ENCODE data around the gene CLMN. TPM values are rescaled to one million over a fixed set of nuclear protein-coding genes. Genes with fewer than 3 reads are reported as not detected.

The CLMN gene
- total RNA-seq, 4 donors from 2014 or later = 3.3 to 14.1 (median 5.1) TPM

DNA sequence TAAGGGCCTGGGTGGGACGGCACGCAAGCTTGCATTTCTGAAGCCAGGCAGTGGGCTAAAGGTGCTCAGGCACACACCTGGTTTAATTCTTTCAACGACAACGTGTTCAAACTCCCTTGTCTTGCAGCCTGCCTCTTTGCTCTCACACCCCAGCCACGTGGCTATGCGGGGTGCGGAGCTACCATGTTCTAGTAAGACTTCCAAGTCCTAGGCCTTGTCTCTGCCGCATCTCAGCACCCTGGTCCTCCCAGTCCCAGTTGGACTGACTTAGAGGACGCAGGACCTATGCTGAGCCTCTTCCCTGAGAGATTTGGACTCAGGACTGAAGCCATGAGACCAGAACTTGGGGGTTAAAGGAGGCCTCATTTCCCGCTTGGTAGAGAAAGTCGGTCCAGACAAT is 62.2 kb downstream of the CLMN start:
- WGBS, 2 donors = 88 to 90% methylated on average over 7 to 11 of the region's 11 CpGs
- Histone ChIP-seq H3K27me3 (no peaks in the 10 kb centered on the region), H3K9me3 (no peaks in the 10 kb centered on the region), H3K4me1 (peaks cover 9 to 70% (median 14%) of the 10 kb centered on the region in 3 donors), H3K36me3 (no peaks in the 10 kb centered on the region), H3K4me3 (no peak overlapping the region), H3K27ac (no peak overlapping the region)
- intact Hi-C loops (cut with DNase I) = no loop called here
- DNase-seq = no peak
- no peak for TF ChIP-seq POLR2A (IDR thresholded peaks at IDR 0.05)
- TF ChIP-seq, protein P1, sequence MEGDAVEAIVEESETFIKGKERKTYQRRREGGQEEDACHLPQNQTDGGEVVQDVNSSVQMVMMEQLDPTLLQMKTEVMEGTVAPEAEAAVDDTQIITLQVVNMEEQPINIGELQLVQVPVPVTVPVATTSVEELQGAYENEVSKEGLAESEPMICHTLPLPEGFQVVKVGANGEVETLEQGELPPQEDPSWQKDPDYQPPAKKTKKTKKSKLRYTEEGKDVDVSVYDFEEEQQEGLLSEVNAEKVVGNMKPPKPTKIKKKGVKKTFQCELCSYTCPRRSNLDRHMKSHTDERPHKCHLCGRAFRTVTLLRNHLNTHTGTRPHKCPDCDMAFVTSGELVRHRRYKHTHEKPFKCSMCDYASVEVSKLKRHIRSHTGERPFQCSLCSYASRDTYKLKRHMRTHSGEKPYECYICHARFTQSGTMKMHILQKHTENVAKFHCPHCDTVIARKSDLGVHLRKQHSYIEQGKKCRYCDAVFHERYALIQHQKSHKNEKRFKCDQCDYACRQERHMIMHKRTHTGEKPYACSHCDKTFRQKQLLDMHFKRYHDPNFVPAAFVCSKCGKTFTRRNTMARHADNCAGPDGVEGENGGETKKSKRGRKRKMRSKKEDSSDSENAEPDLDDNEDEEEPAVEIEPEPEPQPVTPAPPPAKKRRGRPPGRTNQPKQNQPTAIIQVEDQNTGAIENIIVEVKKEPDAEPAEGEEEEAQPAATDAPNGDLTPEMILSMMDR (IDR thresholded peaks at IDR 0.05) = no peak

DNA sequence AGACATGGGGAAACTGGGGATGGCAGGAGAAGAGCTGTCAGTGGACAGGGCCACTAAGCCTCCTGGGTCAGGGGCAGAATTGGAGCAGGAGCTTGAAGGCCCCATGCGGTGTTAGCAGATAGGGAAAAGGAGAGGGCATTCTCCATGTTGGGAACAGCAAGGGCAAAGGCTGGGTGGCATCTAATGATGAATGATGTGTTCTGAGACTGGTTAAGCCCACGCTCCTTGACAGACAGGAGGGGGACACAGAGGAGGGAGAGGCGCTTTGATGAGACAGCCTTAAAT is 63.0 kb downstream of the CLMN start:
- TF ChIP-seq POLR2A (IDR thresholded peaks at IDR 0.05) = no peak
- TF ChIP-seq, protein P1 (IDR thresholded peaks at IDR 0.05) = no peak
- peaks cover 9 to 72% (median 14%) of the 10 kb centered on the region in 3 donors for H3K4me1 ChIP-seq

DNA sequence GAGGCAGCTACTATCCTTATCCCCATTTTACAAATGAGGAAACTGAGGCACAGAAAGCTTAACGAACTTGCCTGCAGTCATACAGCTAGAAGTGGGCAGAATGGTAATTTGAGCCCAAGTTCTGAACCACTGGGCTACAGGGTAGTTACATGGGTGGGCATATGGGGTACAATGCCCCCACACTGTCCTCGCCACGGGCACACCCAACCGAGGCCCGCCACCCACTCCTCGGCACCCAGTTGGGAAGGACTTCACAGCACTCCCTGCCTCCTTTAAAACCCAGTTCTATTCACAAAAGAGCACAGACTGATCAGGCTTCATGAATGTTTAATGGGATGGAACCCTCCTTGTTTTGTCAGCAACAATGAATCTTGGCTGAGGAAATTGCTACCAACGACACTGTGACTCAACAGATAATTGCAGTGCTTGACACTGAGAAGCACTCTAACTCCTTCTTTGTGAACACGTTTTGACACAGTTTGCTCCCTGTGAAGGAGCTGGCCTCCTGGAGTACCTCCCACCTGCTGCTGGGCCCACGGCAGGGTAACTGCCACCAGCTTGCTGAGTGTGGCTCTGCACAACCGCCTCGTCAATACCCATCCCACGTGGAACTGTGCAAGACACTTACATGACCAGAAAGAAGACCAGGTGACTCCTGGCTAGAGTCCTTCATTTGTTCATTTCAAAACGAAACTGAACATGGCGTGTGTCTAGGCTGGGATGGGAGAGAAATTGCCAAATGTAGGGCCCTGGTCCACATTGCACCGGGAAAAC is 63.5 kb downstream of the CLMN start:
- Histone ChIP-seq H3K27me3 (no peaks in the 10 kb centered on the region), H3K36me3 (no peaks in the 10 kb centered on the region), H3K9me3 (no peaks in the 10 kb centered on the region), H3K4me1 (peaks cover 9 to 71% (median 14%) of the 10 kb centered on the region in 3 donors), H3K27ac (peak overlapping the region; percentile 41 to 73 (median 64)), H3K4me3 (no peak overlapping the region)
- no peak for DNase-seq
- intact Hi-C loops (cut with DNase I) = no loop called here
- TF ChIP-seq, protein P1 (IDR thresholded peaks at IDR 0.05) = no peak
- no peak for TF ChIP-seq POLR2A (IDR thresholded peaks at IDR 0.05)
- 57 to 63% methylated on average over 10 to 11 of the region's 15 CpGs for WGBS, 2 donors

More for the DNA sequence above, 63.0 kb downstream of the CLMN start:
- no peaks in the 10 kb centered on the region for H3K36me3 ChIP-seq
- WGBS, 2 donors = 91 to 98% methylated on average over 3 of the region's 3 CpGs
- H3K27me3 ChIP-seq = no peaks in the 10 kb centered on the region
- intact Hi-C loops (cut with DNase I) = no loop called here
- no peak for DNase-seq
- H3K27ac ChIP-seq = peak overlapping the region in 3 of 4 donors; percentile 13 to 73 (median 69)
- H3K9me3 ChIP-seq = no peaks in the 10 kb centered on the region
- no peak overlapping the region for H3K4me3 ChIP-seq

DNA sequence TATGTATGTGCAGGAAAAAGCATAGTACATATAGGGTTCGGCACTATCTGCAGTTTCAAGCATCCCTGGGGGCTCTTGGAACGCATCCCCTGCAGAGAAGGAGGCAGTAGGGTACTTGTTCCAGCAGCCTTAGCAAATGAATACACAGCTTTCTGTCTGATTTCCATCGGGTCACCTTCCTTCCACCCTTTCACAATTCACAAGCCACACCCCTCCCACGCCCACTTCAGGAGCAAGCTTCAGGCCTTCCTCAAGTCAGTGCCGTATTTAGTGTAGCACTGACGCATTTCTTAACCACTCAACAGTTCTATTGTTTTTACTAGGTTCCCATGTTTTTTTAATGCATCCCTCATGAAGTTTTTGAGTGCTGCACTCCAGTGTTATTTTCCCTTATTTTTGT is 64.2 kb downstream of the CLMN start:
- H3K36me3 ChIP-seq = no peaks in the 10 kb centered on the region
- 13 to 35% methylated on average over 6 of the region's 6 CpGs for WGBS, 2 donors
- H3K4me3 ChIP-seq = peak overlapping the region in 1 of 4 donors; percentile 12
- no peak for DNase-seq
- H3K9me3 ChIP-seq = no peaks in the 10 kb centered on the region
- peaks cover 9 to 71% (median 14%) of the 10 kb centered on the region in 3 donors for H3K4me1 ChIP-seq
- TF ChIP-seq, protein P1 (IDR thresholded peaks at IDR 0.05) = no peak
- TF ChIP-seq POLR2A (IDR thresholded peaks at IDR 0.05) = no peak
- peak overlapping the region in 3 of 4 donors; percentile 41 to 73 (median 69) for H3K27ac ChIP-seq
- H3K27me3 ChIP-seq = no peaks in the 10 kb centered on the region
- intact Hi-C loops (cut with DNase I) = no loop called here

DNA sequence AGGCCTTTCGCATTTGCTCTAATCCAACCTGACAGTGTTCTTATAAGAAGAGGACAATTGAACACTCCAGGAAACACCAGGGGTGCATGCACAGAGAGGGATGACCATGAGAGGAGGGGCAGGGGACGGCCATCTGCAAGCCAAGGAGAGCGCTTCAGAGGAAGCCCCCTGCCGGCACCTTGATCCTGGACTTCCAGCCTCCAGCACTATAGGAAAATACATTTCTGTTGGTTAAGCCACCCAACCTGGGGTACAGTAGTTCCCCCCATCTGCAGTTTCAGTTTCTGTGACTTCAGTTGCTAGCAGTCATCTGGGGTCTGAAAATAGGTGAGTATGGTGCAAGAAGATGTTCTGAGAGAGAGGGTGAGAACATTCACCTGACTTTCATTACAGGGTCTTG is 64.7 kb downstream of the CLMN start:
- 72 to 75% methylated on average over 1 to 4 of the region's 4 CpGs for WGBS, 2 donors
- no peak for DNase-seq
- peak overlapping the region in 1 of 4 donors; percentile 73 for H3K27ac ChIP-seq

More for the DNA sequence above, 64.7 kb downstream of the CLMN start:
- H3K9me3 ChIP-seq = no peaks in the 10 kb centered on the region
- peaks cover 9 to 71% (median 14%) of the 10 kb centered on the region in 3 donors for H3K4me1 ChIP-seq
- H3K4me3 ChIP-seq = no peak overlapping the region
- no peaks in the 10 kb centered on the region for H3K27me3 ChIP-seq
- TF ChIP-seq, protein P1 (IDR thresholded peaks at IDR 0.05) = no peak
- intact Hi-C loops (cut with DNase I) = no loop called here
- H3K36me3 ChIP-seq = no peaks in the 10 kb centered on the region
